Dermis lymphatic vessel endothelial cell (primary cell): ENCODE results near the gene TGFA. TPM values are rescaled to one million over a fixed set of nuclear protein-coding genes. Genes with fewer than 3 reads are reported as not detected.

Source experiments
- total RNA-seq: library from RNA; depleted of rRNA; stranded (reverse); fragments of >200 nt; gene quantifications from 2 replicates; pipeline ENCODE4 v1.2.1, GENCODE V29; 2014

Gene TGFA
- total RNA-seq: 7.1 and 12.2 TPM in 2 replicates

DNA sequence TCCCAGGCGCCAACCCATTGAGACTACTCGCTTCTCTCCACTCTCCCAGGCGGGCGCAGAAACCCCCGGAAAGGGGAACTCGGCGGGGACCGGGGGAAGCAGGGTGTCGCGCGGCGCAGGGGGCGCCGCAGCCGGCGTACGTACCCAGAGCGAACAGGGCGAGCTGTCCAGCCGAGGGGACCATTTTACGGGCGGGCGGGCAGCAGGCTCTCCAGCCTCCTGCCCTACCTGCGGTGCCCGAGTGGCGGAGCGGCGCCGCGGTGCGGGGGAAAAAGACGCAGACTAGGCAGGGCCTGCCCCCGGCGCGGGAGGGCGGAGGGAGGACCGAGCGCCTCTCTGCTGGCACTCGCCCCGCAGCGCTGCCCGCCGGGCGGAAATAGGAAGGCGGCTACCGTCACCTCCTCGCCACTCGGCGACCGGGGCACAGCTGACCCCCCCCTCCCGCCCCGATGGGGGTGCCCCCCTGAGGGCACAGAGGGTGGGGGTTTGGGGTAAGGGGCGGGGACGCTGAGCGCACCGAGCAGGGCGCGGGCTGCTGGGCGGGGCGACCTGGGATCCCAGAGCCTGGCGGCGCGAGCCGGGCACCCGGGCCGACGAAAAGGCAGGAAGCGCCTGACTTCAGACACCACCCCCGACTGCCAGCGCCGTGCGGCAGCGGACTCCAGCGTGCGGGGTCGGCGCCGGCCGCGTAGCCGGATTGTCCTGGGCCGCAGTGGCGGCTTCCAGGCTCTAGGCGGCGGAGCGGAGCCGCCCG, at the start of gene TGFA:
Gene TGFA (minus strand): TSS at position 243 of the 754 bp plus-strand sequence. CDS start 59 bp downstream, at position 184.

Other genes with a start within 250 kb of the TGFA start
- gene ADD2, start 214.4 kb upstream of the TGFA start, total RNA-seq: 2.1 and 23.2 TPM in 2 replicates
- gene FIGLA, start 236.8 kb upstream of the TGFA start, total RNA-seq: not detected in 2 replicates